ENCODE data around the gene CYP4X1. TPM values are rescaled to one million over a fixed set of nuclear protein-coding genes. Genes with fewer than 3 reads are reported as not detected.

Gene CYP4X1
- total RNA-seq, 1 donor from 2014 or later = 6.8 TPM

- H3K9me3 ChIP-seq = no peaks in the 10 kb centered on the region
- DNase-seq = no peak
- no peaks in the 10 kb centered on the region for H3K36me3 ChIP-seq
- no peak for ATAC-seq
- H3K4me3 ChIP-seq = peak overlapping the region; percentile 51
- H3K4me1 ChIP-seq = no peaks in the 10 kb centered on the region
- no peak for TF ChIP-seq CTCF (IDR thresholded peaks at IDR 0.05)
- H3K27ac ChIP-seq = peak overlapping the region; percentile 60
- intact Hi-C loops (cut with DNase I) = no loop called here
- H3K27me3 ChIP-seq = peaks cover 5% of the 10 kb centered on the region
These were observed 802 bp downstream of the CYP4X1 start for GRCh38 chr1:47024141-47024801.

GRCh38 chr1:47030170-47030805, 6.8 kb downstream of the CYP4X1 start:
- no peak for ATAC-seq

GRCh38 chr1:47031059-47031458, 7.6 kb downstream of the CYP4X1 start:
- Histone ChIP-seq H3K9me3 (no peaks in the 10 kb centered on the region), H3K36me3 (no peaks in the 10 kb centered on the region), H3K27me3 (no peaks in the 10 kb centered on the region), H3K4me1 (peaks cover 15% of the 10 kb centered on the region), H3K4me3 (no peak overlapping the region), H3K27ac (peak overlapping the region; percentile 21)
- DNase-seq = no peak
- peak; percentile 87 for ATAC-seq
- no peak for TF ChIP-seq CTCF (IDR thresholded peaks at IDR 0.05)
- intact Hi-C loops (cut with DNase I) = no loop called here

More at GRCh38 chr1:47030170-47030805, 6.8 kb downstream of the CYP4X1 start:
- H3K4me1 ChIP-seq = peaks cover 15% of the 10 kb centered on the region
- DNase-seq = no peak
- intact Hi-C loops (cut with DNase I) = no loop called here
- no peaks in the 10 kb centered on the region for H3K9me3 ChIP-seq
- no peaks in the 10 kb centered on the region for H3K27me3 ChIP-seq
- no peak overlapping the region for H3K4me3 ChIP-seq
- no peak for TF ChIP-seq CTCF (IDR thresholded peaks at IDR 0.05)
- peak overlapping the region; percentile 21 for H3K27ac ChIP-seq
- no peaks in the 10 kb centered on the region for H3K36me3 ChIP-seq

- TF ChIP-seq CTCF (IDR thresholded peaks at IDR 0.05) = no peak
- H3K27ac ChIP-seq = peak overlapping the region; percentile 21
- no peaks in the 10 kb centered on the region for H3K27me3 ChIP-seq
- H3K4me3 ChIP-seq = no peak overlapping the region
- H3K36me3 ChIP-seq = no peaks in the 10 kb centered on the region
- peaks cover 15% of the 10 kb centered on the region for H3K4me1 ChIP-seq
- H3K9me3 ChIP-seq = no peaks in the 10 kb centered on the region
- intact Hi-C loops (cut with DNase I) = no loop called here
- no peak for ATAC-seq
- DNase-seq = no peak
These were observed 8.1 kb downstream of the CYP4X1 start for GRCh38 chr1:47031585-47031984.

- TF ChIP-seq CTCF (IDR thresholded peaks at IDR 0.05) = no peak
- Histone ChIP-seq H3K27ac (no peak overlapping the region), H3K4me3 (no peak overlapping the region), H3K9me3 (no peaks in the 10 kb centered on the region), H3K4me1 (peaks cover under 1% of the 10 kb centered on the region), H3K36me3 (no peaks in the 10 kb centered on the region), H3K27me3 (no peaks in the 10 kb centered on the region)
- ATAC-seq (no peak), DNase-seq (no peak)
- intact Hi-C loops (cut with DNase I) = no loop called here
These were observed 13.3 kb downstream of the CYP4X1 start for GRCh38 chr1:47036764-47037163.

Data from upper lobe of right lung (tissue), 1 donor.